Neuronal stem cell (in vitro differentiated cells): ENCODE data around the gene PKNOX1.
"Not testable (repeated sequence)": the region's sequence is repeated elsewhere in the genome, so short reads cannot be mapped to it uniquely, and the experiment has no call there.

ENCODE experiments used
- DNase-seq: peaks from one replicate; pipeline ENCODE4 v3.0.0-alpha.2; 2013; ENCODE audit warnings: low spot score
- H2AFZ ChIP-seq: one replicate; pipeline ENCODE4 v1.6.1; 2013; ENCODE audit warnings: mild to moderate bottlenecking, low read length, inconsistent platforms
- H2AK5ac ChIP-seq: 2 replicates; pipeline ENCODE4 v1.6.1; 2013; ENCODE audit warnings: low read depth, mild to moderate bottlenecking, inconsistent platforms, low read length, moderate library complexity, mixed read lengths
- H2BK120ac ChIP-seq: 2 replicates; pipeline ENCODE4 v1.6.1; 2013; ENCODE audit warnings: low read depth, mild to moderate bottlenecking, inconsistent platforms, low read length, moderate library complexity, mixed read lengths
- H2BK12ac ChIP-seq: one replicate; pipeline ENCODE4 v1.6.1; 2013; ENCODE audit warnings: low read length, inconsistent platforms
- H2BK15ac ChIP-seq: 2 replicates; pipeline ENCODE4 v1.6.1; 2013; ENCODE audit warnings: mild to moderate bottlenecking, low read length, inconsistent platforms, mixed read lengths
- H2BK5ac ChIP-seq: one replicate; pipeline ENCODE4 v1.6.1; 2013; ENCODE audit warnings: inconsistent platforms, mild to moderate bottlenecking, low read length, moderate library complexity
- H3K14ac ChIP-seq: one replicate; pipeline ENCODE4 v1.6.1; 2013; ENCODE audit warnings: low read length, inconsistent platforms
- H3K18ac ChIP-seq: 2 replicates; pipeline ENCODE4 v1.6.1; 2013; ENCODE audit warnings: low read length, inconsistent platforms
- H3K23ac ChIP-seq: 2 replicates; pipeline ENCODE4 v1.6.1; 2013; ENCODE audit warnings: low read depth, mild to moderate bottlenecking, mixed read lengths, low read length, inconsistent platforms; ENCODE audit not compliant: poor library complexity
- H3K27ac ChIP-seq: replicated peaks from 3 replicates; pipeline ENCODE4 v1.5.1; 2013; ENCODE audit warnings: low read length, inconsistent platforms
- H3K27me3 ChIP-seq, 3 experiments: 2 replicates each; pipeline ENCODE4 v1.6.1; 2013; ENCODE audit warnings: low read length in 3 of 3, mild to moderate bottlenecking in 2 of 3, inconsistent platforms in 1 of 3, low read depth in 1 of 3, mixed read lengths in 1 of 3, moderate library complexity in 1 of 3; ENCODE audit not compliant: control insufficient read depth in 3 of 3, insufficient read depth in 3 of 3
- H3K36me3 ChIP-seq, 2 donors: replicated peaks in 1 of 2; 2 replicates each; pipeline ENCODE4 v1.6.1; 2013; ENCODE audit warnings: low read length in 2 of 2; ENCODE audit not compliant: control insufficient read depth in 2 of 2, insufficient read depth in 2 of 2
- H3K4ac ChIP-seq: 2 replicates; pipeline ENCODE4 v1.6.1; 2013; ENCODE audit warnings: inconsistent platforms, mild to moderate bottlenecking, low read length, moderate library complexity
- H3K4me1 ChIP-seq, 2 donors: 1 replicate in 1 of 2; 2 replicates in 1 of 2; pipeline ENCODE4 v1.6.1; 2013; ENCODE audit warnings: low read length in 2 of 2, low read depth in 1 of 2; ENCODE audit not compliant: control insufficient read depth in 2 of 2, insufficient read depth in 1 of 2
- H3K4me2 ChIP-seq: one replicate; pipeline ENCODE4 v1.6.1; 2013; ENCODE audit warnings: mild to moderate bottlenecking, low read length, inconsistent platforms; ENCODE audit not compliant: insufficient read depth, poor library complexity, severe bottlenecking
- H3K4me3 ChIP-seq, 2 donors: 2 replicates each; pipeline ENCODE4 v1.5.1; 2013; ENCODE audit warnings: low read length in 2 of 2, mild to moderate bottlenecking in 2 of 2, inconsistent platforms in 1 of 2, moderate library complexity in 1 of 2
- H3K79me1 ChIP-seq: one replicate; pipeline ENCODE4 v1.6.1; 2013; ENCODE audit warnings: low read depth, mild to moderate bottlenecking, inconsistent platforms, low read length, moderate library complexity
- H3K9ac ChIP-seq: one replicate; pipeline ENCODE4 v1.6.1; 2013; ENCODE audit warnings: mild to moderate bottlenecking, low read depth, low read length, inconsistent platforms; ENCODE audit not compliant: poor library complexity
- H3K9me3 ChIP-seq, 2 donors: replicated peaks in 1 of 2; 2 replicates each; pipeline versions ENCODE3 to v1.6.1; 2013; ENCODE audit warnings: low read length in 2 of 2, mild to moderate bottlenecking in 2 of 2, inconsistent platforms in 1 of 2, low read depth in 1 of 2, mixed read lengths in 1 of 2, moderate library complexity in 1 of 2; ENCODE audit not compliant: control insufficient read depth in 2 of 2, insufficient read depth in 1 of 2
- H4K8ac ChIP-seq: one replicate; pipeline ENCODE4 v1.6.1; 2013; ENCODE audit warnings: low read depth, mild to moderate bottlenecking, inconsistent platforms, low read length, moderate library complexity
- H4K91ac ChIP-seq: one replicate; pipeline ENCODE4 v1.6.1; 2013; ENCODE audit warnings: low read length, low read depth, mild to moderate bottlenecking, inconsistent platforms; ENCODE audit not compliant: poor library complexity
- WGBS, 2 donors: extraction: QIAGEN DNeasy Blood & Tissue Kit; methylation state at CpG; one replicate each; pipeline ENCODE4 v1.1.7; 2013; ENCODE audit warnings: missing lambda C conversion rate in 2 of 2, mixed read lengths in 1 of 2; ENCODE audit not compliant: insufficient read length in 2 of 2, insufficient replicate concordance in 1 of 2; ENCODE audit errors: extremely low coverage in 2 of 2; 5-methylcytosine and 5-hydroxymethylcytosine counted together

Gene PKNOX1

DNA sequence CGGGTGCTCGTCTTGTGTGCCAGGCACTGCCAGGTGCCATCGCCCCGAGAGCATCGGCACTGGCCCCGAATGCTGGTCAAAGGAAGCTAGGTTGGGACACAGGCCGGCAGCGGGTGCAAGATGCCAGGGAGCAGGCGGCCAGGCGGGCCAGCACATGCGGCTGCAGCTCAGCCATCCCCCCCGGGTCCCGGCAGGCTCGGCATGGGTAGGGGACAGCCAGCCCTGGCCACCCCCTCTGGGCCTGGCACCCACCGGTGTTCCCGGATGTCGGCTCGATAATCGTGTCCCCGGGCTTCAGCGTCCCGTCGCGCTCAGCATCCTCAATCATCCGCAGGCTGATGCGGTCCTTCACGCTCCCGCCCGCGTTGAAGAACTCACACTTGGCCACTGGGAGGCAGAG lies 91.6 kb downstream of the PKNOX1 start:
- H2BK12ac ChIP-seq, H3K4ac ChIP-seq, H3K36me3 ChIP-seq, H3K4me1 ChIP-seq, H3K18ac ChIP-seq, H4K91ac ChIP-seq, H2BK5ac ChIP-seq, H2AK5ac ChIP-seq, H3K9me3 ChIP-seq, H2BK15ac ChIP-seq, H3K9ac ChIP-seq, H3K23ac ChIP-seq, H3K14ac ChIP-seq, H3K4me2 ChIP-seq, H4K8ac ChIP-seq, H3K27me3 ChIP-seq, H3K4me3 ChIP-seq, DNase-seq, H2AFZ ChIP-seq, H2BK120ac ChIP-seq, H3K27ac ChIP-seq, H3K79me1 ChIP-seq: not testable (repeated sequence)
- no CpG with 5 or more reads among the region's 30 CpGs for WGBS, 2 donors

DNA sequence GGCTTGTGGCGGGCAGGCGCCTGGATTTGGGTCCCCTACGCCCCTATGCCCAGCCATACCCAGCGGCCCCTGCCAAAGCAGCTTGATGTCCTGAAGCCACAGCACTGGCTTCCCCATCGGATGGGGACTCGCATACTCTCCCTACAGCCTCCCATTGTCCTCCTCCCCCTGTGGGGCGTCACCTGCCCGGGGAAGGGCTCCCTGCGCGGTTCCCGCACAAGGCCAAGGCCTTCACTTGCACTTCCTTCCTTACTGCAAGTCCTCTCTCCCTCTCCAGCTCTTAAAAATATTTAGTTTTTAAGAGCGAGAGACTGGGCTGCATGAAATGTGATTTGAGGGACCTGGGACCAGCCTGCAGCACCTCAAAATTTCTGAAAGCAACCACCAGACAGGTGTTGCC lies 92.3 kb downstream of the PKNOX1 start:
- not testable (repeated sequence) for H2BK5ac ChIP-seq, H2AFZ ChIP-seq, H4K91ac ChIP-seq, H3K27ac ChIP-seq, H3K4ac ChIP-seq, H3K9me3 ChIP-seq, H4K8ac ChIP-seq, H2BK15ac ChIP-seq, H3K4me3 ChIP-seq, H3K14ac ChIP-seq, H3K4me1 ChIP-seq, DNase-seq, H3K4me2 ChIP-seq, H3K23ac ChIP-seq, H3K27me3 ChIP-seq, H2BK12ac ChIP-seq, H3K9ac ChIP-seq, H2BK120ac ChIP-seq, H3K36me3 ChIP-seq, H3K18ac ChIP-seq, H3K79me1 ChIP-seq, H2AK5ac ChIP-seq
- WGBS, 2 donors, result no CpG with 5 or more reads among the region's 12 CpGs

DNA sequence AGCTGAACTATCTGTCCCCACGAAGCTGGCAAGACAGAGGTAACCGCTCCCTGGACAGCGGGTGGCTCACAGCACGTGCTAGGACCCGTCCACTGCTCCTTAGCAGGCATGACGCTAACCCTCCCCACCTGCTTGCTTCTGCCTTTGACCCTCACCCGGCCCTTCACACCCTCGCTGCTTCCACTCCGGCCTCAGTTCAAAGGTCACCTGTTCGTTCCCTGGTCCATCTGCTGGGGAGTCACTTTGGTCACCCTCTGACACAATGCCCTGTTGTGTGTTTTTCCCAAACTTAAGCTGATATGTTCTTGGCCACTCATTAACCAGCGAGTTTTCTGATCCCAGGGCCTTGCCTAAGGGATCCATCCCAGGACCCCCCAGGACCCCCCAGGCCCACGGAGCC lies 93.7 kb downstream of the PKNOX1 start:
- WGBS, 2 donors, result no CpG with 5 or more reads among the region's 12 CpGs

DNA sequence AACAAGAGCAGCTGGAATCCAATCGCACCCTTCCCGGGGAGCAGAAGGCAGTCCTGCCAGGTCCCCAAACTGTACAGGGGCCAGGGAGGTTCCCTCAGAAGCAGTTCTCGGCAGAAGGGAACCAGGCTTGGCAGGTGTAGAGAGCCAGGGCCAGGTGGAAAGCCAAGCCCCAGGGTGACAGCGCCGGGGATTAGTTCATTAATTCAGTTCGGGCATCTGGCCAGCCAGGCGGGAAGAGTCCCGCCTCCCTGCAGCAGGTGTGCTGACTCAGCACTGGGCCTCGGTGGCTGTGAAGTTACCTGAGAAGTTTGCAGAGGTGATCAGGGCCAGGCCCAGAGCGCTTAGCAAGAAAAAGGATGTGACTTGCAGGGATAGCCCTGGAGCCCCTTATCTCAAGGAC lies 95.3 kb downstream of the PKNOX1 start:
- DNase-seq, H3K79me1 ChIP-seq, H4K8ac ChIP-seq, H2BK15ac ChIP-seq, H2BK120ac ChIP-seq, H2BK12ac ChIP-seq, H3K9ac ChIP-seq, H3K27ac ChIP-seq, H3K36me3 ChIP-seq, H2AK5ac ChIP-seq, H3K27me3 ChIP-seq, H3K4me3 ChIP-seq, H4K91ac ChIP-seq, H3K9me3 ChIP-seq, H2AFZ ChIP-seq, H3K4me1 ChIP-seq, H3K23ac ChIP-seq, H3K18ac ChIP-seq, H3K14ac ChIP-seq, H2BK5ac ChIP-seq, H3K4me2 ChIP-seq, H3K4ac ChIP-seq: not testable (repeated sequence)
- no CpG with 5 or more reads among the region's 10 CpGs for WGBS, 2 donors

More for the DNA sequence above, 93.7 kb downstream of the PKNOX1 start:
- H3K4me3 ChIP-seq, H2BK120ac ChIP-seq, H3K4ac ChIP-seq, H4K91ac ChIP-seq, H4K8ac ChIP-seq, H3K23ac ChIP-seq, H3K9me3 ChIP-seq, H3K27ac ChIP-seq, H2AFZ ChIP-seq, H3K27me3 ChIP-seq, H3K79me1 ChIP-seq, H2BK12ac ChIP-seq, H3K14ac ChIP-seq, H3K18ac ChIP-seq, H2BK5ac ChIP-seq, H3K9ac ChIP-seq, H3K4me1 ChIP-seq, DNase-seq, H3K36me3 ChIP-seq, H2BK15ac ChIP-seq, H3K4me2 ChIP-seq, H2AK5ac ChIP-seq: not testable (repeated sequence)
